Hematopoietic multipotent progenitor cell treated with erythropoietin and hydrocortisone succinate and interleukin-3 and kit ligand, for 17 days (in vitro differentiated cells): ENCODE results near the gene ACTN1.
"Not testable (repeated sequence)": the region's sequence is repeated elsewhere in the genome, so short reads cannot be mapped to it uniquely, and the experiment has no call there.

Experiments used
- DNase-seq: peaks from one replicate; pipeline ENCODE4 v3.0.0-alpha.2; 2015; ENCODE audit warnings: low spot score

The ACTN1 gene

DNA sequence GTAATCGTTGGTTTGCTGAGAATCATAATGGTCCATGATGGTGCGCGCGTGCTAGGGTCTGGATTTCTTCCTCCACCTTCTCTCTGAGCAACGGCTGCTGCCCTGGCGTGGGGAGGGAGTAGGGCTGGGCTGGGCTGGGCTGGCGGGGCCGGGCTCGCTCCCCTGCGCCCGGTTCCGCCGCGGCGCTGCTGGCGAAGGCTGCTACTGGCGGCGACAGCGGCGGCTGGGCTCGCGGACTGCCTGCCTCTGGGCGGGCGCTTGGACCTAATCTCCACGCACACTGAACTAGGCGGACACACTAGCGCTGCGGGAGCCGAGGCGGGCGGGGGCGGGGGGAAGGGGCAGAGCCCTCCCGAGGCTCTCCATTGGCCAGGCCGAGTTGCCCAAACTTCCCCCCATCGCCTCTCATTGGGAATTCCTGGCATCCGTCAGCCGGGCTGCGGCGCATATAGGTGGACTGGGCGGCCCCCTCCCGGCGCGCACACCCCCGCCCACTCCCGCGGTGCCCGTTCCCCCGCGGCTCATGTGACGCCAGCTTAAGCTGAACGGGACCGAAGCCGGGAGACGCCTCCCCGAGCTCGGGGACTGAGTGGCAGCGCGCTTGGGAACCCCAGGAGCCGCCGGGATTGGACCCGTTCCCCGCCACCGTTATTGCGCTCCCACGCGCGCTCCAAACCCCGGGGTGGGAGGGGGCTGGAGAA, at the start of gene ACTN1:
Gene ACTN1 (minus strand): TSS at position 282 of the 701 bp plus-strand sequence. CDS start 246 bp downstream, at position 36.
- no peak for DNase-seq

DNA sequence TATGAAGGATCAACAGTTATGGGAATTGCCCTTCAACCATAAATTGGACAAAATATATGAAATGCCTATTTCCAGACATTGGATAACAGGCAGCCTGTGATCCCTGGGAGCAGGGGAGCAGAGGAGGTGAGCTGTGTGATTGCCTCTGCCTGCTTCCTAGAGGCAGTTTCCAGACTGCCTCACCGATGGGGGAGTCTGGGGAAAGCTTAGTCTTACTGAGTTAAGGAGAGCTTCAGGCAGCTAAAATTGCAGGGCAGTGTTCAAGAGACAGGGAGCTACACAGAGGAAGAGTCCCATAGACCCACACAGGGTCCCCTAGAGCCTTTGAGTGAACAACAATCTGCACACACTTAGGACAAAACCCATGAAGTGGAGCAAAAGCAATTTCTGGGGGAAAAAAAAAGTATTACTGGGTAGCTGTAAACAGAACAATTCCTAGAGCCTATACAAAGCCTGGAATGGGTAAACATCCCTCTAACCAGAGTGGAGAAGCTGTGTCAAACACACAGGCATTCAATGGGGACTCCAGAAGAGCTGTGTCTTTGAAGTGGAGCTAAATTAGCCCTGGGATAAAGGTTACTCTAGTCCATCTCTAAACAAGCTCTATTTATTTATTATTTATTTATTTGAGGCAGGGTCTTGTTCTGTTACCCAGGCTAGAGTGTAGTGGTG, 48.3 kb upstream of the ACTN1 start:
- DNase-seq: no peak

DNA sequence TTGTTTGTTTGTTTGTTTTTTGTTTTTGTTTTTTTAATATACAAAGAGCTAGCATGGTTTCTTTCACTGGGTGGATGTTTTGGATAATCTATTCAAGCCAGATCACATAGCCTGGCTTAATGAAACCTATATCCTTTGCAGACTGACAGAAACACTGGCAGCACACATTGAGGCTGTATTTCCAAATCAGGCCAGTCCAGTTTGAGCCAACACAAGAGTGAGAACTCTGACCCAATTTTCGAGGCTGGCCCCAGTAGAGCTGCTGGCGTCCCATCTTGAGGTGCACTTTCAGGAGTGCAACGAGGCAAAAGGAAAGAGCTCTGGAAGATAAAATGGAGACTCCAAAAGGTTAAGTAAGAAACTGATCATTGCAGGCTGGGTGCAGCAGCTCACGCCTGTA, 43.9 kb upstream of the ACTN1 start:
- no peak for DNase-seq

DNA sequence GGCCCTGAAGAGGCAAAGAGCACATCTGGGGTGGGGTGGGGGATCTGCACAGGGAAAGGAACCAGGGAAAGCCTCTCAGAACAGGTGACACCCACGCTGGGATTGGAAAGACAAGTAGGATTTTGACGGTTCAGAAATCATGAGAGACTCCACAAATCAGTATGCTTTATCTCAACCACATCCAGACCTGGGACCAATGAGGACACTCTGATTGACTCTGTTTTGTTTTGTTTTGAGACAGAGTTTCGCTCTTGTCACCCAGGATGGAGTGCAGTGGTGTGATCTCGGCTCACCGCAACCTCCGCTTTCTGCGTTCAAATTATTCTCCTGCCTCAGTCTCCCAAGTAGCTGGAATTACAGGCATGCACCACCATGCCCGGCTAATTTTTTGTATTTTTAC, 43.0 kb upstream of the ACTN1 start:
- not testable (repeated sequence) for DNase-seq

DNA sequence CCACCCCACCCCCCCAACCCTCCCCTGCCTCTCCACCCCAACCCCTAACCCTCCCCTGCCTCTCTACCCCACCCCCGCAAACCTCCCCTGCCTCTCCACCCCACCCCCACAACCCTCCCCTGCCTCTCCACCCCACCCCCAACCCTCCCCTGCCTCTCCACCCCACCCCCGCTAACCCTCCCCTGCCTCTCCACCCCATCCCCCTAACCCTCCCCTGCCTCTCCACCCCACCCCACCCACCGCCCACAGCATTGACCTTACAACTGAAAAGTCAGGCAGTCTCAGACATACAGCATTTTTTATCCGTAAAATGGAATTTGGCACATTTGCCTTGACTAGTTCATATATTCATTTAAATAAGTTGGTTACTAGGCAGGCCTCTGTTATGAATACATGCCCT, 38.6 kb upstream of the ACTN1 start:
- DNase-seq: no peak

DNA sequence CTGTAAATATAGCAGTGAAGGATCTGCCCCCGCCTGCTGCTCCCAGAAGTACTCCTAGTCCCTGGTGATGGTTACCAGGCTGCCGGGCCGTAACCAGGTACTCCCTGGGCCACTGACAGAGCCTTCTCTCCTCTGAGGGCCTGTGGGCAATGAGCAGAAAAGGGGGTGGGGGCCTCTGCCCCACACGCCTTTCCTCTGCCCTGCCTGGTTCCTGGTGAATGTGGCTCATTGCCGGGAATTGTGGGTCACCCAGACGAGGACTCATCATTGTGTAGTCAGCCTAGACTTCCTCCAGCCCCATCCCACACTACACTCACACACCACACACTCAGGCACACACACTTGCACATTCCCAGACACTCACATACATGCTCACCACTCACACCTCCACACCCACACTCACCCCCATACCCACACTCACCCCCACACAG, 35.7 kb upstream of the ACTN1 start:
- DNase-seq: no peak

DNA sequence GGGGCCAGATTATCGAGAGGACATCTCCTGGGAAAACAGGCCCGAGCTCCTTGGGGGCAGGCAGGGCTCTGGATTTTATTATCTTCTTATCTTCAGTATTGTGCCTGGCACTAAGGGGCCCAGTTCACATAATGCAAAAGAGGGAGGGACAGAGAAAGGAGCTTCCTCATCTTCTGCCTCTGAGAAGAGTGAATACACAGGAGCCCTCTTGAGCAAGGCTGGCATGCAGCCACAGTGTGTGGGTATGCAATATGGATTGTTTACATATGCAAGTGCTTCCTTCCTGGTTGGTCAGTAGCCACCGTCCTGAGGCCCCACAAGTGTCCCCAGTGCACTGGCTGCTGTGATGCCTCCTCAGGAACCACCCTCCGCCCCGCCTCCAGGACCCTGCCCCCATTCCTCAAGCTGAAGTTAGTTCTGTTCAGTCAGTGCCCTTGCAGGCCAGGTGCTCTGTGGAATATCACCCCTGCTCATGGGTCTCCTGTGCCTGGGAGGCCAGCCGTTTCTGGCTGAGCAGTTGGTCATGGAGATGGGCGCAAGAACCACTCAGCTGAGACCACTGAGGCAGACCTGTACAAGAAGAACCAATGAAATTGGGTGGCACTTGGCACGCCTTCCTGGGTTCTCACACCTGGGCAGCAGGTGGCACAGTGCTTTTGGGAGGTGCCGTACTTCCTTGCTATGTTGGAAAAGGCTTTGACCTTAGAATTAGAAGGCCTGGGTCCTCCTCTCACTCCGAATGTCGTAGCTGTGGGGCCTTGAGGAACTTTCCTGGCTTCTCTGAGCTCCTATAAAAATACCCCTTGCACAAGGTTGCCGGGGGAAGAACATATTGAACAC, 35.1 kb upstream of the ACTN1 start:
- no peak for DNase-seq

DNA sequence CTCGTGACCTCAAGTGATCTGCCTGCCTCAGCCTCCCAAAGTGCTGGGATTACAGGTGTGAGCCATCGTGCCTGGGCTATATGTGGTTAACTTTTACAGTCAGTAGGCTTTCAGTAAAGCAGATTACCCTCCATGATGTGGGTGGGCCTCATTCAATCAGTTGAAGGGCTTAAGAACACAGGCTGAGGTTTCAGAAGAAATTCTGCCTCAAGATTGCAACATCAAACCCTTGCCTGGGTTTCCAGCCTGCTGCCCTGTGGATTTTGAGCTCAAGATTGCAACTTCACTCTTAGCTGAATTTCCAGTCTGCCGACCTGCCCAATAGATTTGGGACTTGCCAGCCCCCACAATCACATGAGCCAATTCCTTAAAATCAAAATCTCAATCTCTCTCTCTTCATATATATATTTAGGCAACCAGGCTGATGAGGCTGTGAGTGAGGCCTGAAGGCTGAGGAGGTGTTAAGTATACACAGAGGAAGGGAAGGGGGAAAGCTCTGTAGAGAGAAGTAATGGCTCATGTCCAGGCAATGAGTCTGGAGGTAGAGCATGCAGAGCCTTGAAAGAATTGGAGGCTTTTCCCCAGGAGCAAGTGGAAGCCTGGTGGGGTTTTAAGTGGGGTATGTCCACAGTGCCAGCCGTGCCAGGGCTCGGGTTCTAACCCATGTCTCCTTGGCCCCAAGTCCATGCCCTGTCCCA, 33.3 kb upstream of the ACTN1 start:
- no peak for DNase-seq

DNA sequence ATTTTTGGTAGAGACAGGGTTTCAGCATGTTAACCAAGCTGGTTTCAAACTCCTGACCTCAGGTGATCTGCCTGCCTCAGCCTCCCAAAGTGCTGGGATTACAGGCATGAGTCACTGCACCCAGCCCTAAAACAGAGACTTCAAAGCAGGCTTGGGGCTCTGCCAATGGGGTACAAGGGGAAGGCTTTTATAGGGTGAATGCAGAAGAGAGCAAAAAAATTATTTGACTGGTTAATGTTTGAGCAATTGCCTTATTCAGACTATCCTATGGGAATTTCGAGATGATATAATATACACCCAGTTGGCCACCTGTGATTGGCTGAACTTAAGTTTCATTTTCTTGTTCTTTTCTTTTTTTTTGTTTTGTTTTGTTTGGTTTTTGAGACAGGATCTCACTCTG, 31.5 kb upstream of the ACTN1 start:
- no peak for DNase-seq

DNA sequence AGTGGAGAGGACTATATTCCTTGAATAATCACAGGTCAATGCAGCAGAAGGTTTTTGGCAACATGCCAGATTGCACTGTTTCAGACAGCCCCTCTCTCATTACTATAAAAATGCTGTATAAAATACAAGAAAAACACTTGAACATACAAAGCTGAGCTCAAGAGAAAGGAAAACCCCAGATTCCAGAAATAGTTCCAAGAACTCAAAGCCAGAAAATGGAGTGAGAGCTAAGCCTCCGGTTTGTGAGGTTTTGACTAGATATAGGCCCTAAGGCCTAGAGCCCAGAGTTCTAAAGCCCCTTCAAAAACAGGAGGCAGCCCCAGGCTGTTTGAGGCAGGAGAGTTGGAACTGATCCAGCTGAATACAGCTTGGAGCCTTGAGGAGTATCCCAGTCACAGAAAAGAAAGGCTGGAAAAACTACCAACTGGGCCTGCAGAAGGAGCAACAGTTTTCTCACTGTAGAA, 29.4 kb upstream of the ACTN1 start:
- DNase-seq: no peak

DNA sequence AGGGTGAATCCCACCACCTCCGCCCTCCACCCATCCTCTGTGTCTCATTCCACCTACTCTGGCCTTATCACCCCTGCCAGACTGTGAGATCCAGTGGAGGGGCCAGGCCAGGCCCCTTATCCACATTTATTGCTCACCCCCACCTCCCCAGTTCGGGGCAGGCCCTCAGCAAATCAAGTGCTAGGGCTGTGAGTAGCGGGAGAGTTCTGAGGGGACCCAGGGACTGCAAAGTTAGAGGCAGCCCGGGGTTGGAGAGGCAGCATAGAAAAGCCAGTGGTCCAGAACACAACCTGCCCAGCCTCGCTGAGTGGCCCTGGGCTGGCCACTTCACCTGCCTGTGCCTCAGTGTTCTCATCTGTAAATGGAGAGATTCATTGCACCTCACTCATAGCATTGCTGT, 27.2 kb upstream of the ACTN1 start:
- no peak for DNase-seq

DNA sequence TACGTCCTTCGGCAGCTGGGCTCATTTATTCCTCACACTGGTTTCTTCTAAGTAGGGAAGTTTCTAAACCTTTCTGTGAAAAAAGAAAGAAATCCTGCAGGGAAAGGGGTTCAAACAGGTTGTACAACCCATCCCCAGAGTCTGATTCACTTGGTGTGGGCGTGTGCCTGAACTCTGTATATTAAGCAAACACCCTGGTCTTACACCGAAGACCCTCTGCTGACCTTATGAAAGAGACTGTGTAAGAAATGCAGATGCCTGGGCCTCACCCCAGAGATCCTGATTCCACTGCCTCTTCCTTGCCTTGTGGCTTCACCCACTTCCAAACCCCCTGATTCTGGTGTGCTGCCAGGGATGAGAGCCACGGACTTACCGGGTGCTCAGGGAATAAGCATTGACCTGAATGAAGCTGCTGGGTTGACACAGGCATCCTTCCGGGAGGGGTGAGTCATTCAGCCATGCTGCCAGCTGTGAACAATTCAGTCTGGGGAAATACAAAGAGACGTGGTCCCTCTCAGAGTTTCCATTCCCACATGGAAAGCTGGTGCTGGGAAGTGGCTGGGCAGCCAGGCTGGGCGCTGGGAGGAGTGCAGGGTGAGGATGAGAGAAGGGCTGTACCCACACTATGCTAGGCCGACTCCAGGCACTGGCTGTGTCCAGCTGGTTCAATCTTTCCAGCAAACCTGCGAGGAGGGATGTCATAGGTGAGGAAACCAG, 26.5 kb upstream of the ACTN1 start:
- no peak for DNase-seq

DNA sequence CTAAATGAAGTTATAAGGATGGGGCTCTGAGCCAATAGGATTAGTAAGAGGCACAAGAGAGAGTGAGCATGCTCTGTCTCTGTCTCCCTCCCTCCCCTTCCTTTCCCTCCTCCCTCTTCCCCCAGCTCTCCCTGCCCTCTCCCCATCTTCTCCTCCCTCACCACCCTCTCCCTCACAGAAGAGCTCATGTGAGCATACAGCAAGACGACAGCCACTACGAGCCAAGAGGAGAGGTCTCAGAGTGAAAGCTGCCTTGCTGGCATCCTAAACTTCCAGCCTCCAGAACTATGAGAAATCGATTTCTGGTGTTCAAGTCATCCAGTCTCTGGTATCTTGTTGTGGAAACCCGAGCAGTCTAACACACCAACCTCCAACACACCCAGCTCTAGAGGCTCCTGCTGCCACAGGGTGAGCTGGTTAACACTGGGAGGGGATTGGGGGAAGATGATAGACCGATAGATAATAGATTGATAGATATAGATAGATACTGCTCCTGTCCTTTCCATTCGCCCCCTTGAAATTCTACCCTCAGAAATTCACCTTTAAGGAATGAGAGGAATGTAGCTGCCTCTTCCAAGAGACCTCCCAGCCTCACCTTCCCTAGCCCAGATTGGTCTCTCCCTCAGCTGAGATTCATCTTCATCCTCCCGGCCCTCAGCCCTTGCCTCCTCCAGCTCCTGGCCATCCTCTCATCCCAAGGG, 25.8 kb upstream of the ACTN1 start:
- no peak for DNase-seq

DNA sequence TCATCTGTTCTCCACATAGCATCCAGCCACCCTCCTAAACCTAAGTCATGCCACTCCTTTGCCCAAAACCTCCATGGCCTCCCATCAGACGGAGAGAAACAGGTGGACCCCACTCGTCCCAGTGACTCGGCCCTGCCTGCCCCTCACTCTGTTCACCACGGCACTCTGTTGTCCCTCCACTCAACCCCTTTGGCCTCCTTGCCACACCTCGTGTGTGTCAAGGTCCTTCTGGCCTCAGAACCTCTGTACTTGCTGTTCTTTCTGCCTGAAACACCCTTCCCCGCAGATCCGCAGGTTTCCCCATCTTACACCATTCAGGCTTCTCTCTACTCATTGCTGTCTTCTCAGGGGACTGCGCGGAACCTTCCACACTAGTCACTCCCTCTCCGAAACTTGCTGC, 24.5 kb upstream of the ACTN1 start:
- DNase-seq: no peak

DNA sequence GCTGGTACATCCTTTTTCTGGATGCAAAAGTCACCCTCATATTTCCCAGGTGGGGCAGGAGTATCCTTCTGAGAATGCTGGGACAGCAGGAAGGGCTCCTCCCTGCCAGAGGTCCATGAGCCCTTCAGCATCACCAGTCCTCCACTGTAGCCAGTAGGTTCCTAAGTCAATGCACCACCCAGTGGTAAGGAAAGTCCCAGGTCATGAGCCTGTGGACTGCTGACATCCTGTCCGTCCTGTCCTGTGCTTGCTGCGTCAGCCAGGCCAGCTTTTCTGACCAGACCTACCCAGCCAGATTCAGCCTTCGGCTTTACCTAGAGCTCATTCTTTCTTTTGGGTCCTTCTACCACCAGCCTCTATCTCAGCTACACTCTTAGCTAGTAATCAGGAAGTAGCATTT, 23.0 kb upstream of the ACTN1 start:
- DNase-seq: no peak

DNA sequence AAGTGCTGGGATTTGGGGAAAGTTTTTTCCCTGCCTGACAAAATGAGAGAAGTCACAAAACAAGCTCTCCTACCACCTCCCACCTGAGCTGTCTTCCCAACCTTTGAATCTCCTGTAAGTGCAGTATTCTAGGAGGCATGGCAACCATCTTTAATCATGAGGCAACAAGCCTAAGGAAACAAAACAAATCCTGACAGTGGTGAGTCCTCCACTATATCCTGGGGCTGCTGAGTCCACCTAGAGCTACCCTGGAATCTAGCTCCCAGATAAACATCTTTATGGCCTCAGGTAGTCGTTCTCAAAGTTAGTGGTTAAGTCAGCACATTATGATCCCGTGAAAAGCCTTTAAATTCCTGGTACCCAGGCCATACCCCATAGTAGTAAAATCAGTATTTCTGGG, 22.3 kb upstream of the ACTN1 start:
- no peak for DNase-seq

DNA sequence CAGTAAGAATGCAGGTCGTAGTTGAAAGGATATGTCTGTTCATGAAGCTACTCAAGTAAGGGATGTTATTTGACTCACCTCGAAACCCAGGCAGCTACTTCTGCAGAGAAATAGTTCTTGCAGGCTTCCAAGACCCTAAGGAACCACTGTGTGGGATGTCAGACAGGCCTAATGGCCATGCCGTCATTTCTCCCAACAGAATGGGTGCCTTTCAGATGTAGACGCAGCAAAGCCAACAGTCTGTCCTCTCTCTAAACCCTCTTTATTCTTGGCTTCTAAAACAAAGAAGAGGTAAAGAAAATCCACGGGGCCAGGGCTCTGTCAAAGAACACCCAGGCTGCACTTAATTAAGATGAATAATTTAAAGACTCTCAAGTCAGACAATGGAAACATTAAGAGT, 19.0 kb upstream of the ACTN1 start:
- no peak for DNase-seq

DNA sequence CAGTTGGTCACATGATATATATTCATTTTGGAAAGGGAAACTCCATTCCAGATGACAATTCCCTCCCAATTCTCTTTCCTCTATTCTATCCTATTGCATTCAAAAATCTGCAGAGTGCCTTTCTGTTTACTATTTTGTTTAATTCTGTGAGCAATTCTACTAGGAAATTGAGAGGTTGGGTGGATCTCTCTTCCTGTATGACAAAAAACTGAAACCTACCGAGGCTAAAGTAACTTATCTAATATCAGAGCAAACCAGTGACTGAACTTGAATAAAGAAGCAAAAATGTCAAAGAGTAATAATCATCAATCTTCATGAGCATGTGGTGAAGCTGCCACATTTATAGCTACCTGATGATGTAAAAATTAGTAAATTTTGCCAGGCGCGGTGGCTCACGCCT, 16.6 kb upstream of the ACTN1 start:
- no peak for DNase-seq

DNA sequence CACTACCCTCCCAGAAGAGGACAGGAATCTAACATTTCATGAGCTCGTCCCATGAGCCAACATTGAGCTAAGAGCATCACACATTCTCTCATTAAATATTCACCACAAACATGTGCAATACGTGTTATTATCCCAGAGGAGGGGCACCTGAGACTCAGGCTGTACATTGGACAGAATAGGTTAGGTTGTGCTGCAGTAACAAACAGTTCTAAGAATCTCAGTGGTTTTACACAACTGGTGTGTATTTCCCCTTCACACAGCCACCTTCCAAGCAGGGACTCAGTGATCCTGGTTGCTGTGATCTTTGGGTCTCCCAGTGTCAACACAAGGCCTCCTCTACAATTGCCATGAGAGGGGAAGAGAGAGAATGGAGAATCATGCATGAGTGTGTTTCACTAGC, 15.0 kb upstream of the ACTN1 start:
- no peak for DNase-seq

DNA sequence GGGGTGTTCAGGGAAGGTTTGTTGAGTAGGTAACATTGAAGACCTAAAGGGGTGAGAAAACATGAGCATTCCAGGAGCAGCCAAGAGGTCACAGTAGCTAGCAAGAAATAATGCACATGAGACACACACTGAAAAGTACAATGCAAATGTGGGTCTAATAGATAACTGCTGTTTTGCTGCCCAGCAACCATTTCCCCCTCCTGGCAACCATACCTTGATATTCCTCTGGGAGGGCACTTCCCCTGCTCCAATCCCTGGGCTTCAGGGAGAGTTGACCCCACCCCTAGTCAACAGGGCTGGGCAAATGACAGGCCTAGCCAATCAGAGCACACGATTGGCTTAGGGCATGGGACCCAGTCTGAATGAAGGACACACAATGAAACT, 8.5 kb upstream of the ACTN1 start:
- DNase-seq: no peak
